CD4-positive, alpha-beta T cell treated with Interleukin-12 subunit alpha and Interleukin-12 subunit beta, for 1 hour (primary cell): Measurements from ENCODE around the gene SPATA22.
"Not testable (repeated sequence)": the region's sequence is repeated elsewhere in the genome, so short reads cannot be mapped to it uniquely, and the experiment has no call there.

Experiments
- DNase-seq: peaks from one replicate; pipeline ENCODE4 v3.0.0-alpha.2; 2020

Gene SPATA22

DNA sequence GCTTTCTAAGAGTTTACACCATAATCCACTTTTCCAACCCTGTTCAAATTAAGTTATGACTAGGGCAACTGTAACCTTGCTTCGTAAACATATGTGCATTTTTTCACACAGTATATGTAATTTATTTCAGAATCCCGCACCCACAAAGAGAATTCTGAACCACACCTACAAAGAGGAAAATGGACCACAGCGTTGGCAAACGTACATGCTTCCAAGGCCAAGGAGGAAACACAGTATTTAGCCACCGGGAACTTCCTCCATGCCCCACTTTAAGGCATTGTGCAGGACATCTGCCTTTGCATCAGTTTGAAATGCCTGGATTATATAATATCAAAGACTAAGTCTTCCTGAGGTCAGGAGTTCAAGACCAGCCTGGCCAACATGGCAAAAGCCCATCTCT, 2.1 kb downstream of the SPATA22 start:
- DNase-seq = no peak

GRCh38 chr17:3466355-3466754, 5.3 kb downstream of the SPATA22 start:
- not testable (repeated sequence) for DNase-seq

DNA sequence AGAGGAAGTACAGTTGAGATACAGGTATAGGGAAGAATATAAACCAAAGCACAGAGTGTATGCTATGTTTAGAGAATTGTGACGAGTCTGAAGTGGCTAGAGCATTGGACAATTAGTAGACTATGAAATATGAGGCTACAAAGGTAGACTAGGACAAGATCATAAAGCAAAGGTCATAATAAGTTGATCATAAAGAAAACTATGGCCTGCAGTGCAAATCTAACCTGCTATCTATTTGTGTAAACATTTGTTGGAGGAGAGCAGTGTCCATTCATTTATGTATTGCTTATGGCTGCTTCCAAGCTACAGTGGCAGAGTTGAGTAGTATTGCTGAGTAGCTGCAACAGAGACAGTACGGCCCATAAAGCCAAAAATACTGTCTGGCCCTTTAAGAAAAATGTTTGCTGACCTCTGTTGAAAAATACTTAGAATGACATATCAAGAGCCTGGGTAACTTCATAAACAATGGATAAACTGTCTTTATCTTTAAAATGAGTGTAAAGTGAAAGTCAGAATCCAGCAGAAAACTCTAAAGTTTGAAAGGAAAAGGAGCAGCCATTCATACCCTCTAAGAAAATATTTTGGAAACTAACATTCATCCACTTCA, 23.5 kb downstream of the SPATA22 start:
- DNase-seq = no peak

DNA sequence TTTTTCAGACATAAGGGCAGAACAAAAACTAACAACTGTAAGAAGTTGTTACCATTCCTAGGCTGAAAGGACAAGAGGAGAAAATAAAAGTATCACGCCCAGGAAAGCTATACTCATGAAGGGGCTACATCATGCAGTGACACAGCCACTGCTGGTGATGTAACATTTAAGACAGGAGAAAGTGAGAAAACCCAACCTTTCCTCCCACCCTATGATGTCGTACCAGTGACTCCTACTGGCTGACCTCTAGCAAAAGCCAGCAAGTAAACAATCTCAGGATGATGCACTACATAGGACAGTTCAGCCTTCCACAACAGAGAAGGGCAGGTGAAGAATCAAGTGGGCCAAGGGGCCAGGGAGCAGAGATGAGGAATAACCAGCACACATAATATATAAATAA, 24.0 kb downstream of the SPATA22 start:
- DNase-seq = no peak

GRCh38 chr17:3440451-3440850, 31.2 kb downstream of the SPATA22 start:
- DNase-seq = no peak

- no peak for DNase-seq
Measured at GRCh38 chr17:3438368-3438767, 33.3 kb downstream of the SPATA22 start.

GRCh38 chr17:3433741-3434140, 37.9 kb downstream of the SPATA22 start, which contains the start of gene OR1E2:
Gene OR1E2, minus strand, starts transcription at chr17:3433841. Its CDS starts 0 bp downstream, at chr17:3433841.
- no peak for DNase-seq

GRCh38 chr17:3433215-3433614, 38.4 kb downstream of the SPATA22 start:
- peak; percentile 2 for DNase-seq

DNA sequence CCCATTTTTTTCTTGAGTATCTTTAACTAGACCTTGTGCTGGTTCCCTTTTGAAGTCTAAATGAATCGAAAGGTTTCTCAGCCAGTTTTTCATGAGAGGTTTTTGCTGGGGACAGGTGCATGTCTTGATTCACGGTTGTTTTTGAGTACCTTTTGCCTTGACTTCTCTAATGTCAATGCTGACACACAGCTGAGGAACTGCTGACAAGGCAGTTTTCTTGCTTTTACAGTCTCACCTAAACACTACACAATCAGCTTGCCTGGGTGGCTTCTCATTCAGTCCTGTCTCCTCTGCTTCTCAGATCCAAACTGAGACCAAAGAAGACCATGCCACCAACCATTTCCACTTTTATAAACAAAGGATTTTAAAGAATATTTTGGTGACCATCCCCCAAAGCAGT, 53.4 kb downstream of the SPATA22 start:
- DNase-seq = no peak

- DNase-seq = no peak
Measured at GRCh38 chr17:3415610-3416009, 56.0 kb downstream of the SPATA22 start.

GRCh38 chr17:3412216-3412615, 59.4 kb downstream of the SPATA22 start:
- not testable (repeated sequence) for DNase-seq

DNA sequence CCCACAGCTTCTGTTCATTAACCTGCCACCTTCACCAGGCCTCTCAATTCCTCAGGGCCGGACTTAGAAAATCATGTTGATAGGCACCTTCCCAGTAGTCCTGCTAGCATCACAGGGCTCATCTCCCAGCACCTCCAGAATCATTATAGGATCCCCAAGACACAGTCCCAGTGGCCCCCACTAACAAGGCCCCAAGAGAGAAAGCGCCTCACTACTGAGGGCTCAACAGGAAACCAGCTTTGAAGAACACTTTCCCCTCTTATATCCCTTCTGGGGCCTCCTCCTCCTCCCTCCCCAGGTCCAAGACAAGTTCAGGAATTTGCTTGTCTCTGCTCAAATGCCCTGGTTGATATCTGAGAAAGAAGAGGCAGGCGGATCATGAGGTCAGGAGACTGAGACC, 60.5 kb downstream of the SPATA22 start, which contains the start of gene OR3A3:
OR3A3 (plus strand) TSS at position 301 of the 400 bp plus-strand sequence.
- DNase-seq = no peak

DNA sequence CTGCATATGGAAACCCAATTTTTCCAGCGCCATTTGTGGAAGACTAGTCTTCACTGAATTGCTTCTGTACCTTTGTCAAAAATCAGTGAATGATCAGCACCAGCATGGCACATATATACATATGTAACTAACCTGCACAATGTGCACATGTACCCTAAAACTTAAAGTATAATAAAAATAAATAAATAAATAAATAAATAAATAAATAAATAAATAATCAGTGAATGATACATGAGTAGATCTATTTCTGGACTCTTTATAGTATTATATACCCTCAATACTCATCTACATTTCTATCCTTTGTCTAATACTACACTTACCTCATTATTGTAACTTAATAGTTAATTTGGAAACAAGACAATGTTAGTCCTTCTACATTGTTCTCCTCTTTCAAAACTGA, 67.8 kb downstream of the SPATA22 start:
- not testable (repeated sequence) for DNase-seq

DNA sequence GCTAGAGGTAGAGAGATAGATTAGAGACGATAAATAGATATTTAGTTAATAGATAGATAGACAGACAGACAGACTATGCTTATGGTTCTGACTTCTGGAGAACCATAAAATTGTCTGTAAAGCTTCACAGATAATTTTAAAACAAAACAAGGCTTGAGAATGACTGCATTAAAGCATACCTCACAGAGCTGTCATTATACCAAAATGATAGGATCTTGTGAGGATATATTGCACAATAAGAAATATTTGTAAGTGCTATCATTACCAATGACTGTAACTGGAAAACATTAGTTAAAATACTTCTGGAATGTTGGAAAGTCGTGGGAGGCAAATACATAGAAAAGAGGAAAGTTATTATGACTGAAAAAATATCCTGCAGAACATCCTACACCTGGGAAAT, 69.8 kb downstream of the SPATA22 start:
- DNase-seq = no peak

DNA sequence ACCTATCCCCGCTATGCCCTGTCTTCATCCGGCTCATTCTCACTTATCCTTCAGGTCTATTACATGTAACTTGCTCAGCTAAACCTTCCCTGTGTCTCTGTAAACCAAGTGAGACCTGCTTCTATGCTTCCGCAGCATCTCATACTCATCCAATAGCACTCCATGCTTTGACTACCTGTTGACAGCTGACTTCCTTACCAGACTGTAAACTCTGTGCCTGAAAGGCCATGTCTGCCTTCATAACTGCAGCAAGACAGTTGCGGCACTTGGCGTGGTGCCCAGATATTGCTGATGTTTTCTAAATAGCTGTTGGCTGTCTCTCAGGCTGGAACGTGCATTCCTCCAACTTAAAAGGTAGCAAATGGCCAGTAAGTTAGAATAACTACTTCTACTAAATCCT, 71.6 kb downstream of the SPATA22 start:
- no peak for DNase-seq

GRCh38 chr17:3398310-3398709, 73.3 kb downstream of the SPATA22 start, which contains the start of gene OR1E1:
Gene OR1E1, minus strand, starts transcription at chr17:3398410. Its CDS starts 0 bp downstream, at chr17:3398410.
- no peak for DNase-seq

DNA sequence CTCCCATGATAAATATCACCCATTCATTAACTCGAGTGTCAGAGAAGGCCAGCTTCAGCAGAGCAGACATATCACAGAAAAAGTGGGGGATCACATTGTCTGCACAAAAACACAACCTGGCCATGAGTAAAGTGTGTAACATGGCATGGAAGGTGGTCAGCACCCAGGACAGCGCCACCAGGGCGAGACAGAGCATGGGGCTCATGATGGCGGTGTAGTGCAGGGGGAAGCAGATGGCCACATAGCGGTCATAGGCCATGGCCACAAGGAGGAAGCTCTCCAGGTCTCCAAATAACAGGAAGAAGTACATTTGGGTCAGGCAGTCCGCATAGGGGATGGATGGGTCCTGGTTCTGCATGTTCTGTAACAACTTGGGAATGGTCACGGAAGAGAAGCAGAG, 73.8 kb downstream of the SPATA22 start:
- DNase-seq = not testable (repeated sequence)
